Putamen (tissue), 1 donor: Measurements from ENCODE around the gene OR2B2.

Experiments
- DNase-seq: peaks from one replicate; pipeline ENCODE4 v3.0.0-alpha.2; 2016; ENCODE audit warnings: low spot score

Gene OR2B2

DNA sequence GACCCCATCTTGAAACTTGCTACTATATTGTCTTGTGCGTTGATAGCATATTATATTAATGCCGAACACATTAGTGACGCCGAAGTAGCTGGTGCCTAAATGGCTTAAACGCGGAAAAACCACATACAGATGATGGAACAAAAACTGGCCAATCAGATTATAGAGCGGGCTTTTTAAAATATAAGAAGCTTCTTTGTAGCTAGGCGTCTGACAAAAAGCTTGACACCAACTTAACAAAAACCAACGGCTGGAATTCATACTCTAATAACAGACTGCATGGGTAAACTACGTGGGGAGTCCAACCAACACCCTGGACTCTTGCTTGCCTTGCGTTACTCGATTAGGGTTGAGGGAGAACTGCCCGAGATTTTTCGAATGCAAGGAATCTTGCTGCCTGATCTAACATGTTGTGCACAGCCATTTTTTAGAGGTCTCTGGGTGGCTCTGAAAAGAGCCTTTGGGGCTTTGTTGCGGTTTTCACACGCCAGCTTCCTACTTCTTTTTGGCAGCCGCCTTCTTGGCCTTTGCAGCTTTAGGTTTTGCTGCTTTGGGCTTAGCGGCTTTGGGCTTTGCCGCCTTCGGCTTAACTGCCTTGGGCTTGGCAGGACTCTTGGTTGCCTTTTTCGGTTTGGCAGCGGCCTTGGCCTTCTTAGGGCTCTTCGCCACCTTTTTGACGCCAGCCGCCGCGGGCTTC, 45.7 kb downstream of the OR2B2 start:
- DNase-seq, result no peak

GRCh38 chr6:27865850-27866356, 46.3 kb downstream of the OR2B2 start:
- DNase-seq, result no peak

- peak; percentile 78 for DNase-seq
Measured at GRCh38 chr6:27864906-27865849, 47.0 kb downstream of the OR2B2 start.

DNA sequence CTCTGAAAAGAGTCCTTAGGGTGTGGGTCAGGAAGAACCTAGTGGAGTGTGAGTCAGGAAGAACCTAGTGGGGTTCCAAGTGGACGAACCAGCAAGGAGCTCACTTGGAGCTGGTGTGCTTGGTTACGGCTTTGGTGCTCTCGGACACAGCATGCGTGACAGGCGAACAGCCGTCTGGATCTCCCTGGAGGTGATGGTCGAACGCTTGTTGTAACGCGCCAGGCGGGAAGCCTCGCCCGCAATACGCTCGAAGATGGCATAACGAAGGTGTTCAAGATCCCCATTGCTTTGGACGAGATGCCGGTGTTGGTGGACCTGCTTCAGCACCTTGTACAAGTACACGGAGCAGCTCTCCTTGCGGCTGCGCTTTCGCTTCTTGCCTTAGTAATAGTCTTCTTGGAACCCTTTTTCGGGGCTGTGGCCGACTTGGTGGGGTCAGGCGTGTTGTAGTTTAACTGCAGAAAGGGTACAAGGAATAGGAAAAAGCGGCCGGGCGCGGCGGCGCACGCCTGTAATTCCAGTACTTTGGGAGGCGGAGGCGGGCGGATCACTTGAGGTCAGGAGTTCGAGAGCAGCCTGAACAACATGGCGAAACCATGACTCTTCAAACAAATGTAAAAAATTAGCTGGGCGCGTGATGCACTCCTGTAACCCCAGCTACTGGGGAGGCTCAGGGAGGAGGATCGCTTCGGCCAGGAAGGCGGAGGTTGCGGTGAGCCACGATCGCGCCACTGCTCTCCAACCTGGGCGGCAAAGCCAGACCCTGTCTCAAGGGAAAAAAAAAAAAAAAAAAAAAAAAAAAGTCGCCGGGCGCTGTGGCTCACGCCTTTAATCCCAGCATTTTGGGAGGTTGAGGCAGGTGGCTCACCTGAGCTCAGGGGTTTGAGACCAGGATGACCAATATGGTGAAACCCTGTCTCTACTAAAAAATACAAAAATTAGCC, 48.0 kb downstream of the OR2B2 start:
- no peak for DNase-seq

DNA sequence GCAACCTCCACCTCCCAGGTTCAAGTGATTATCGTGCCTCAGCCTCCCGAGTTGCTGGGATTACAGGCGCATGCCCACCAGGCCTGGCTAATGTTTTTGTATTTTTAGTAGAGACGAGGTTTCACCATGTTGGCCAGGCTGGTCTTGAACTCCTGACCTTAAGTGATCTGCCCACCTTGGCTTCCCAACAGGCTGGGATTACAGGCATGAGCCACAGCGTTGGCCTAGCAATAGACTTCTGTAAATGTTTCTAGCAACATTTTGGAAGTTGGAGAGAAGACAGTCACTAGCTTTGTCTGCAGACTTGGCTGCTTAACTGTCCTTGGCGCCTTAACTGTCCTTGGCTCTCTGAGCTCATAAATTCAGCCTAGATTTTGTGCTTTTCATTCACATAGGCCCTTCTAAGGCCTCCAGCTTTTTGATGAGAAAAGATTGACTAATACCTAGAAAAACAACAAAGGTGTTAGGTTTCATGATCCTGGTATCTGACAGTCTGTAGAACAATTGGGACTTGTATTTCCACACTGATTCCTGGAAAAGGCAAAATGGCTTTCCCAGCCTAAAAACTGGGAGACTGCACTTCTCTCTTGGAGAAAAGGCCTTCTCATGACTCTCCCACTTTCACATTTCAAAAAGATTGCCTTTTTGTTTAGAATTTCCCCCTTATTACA, 49.7 kb downstream of the OR2B2 start:
- DNase-seq, result no peak

GRCh38 chr6:27861861-27862260, 50.3 kb downstream of the OR2B2 start:
- no peak for DNase-seq

GRCh38 chr6:27861276-27861840, 50.8 kb downstream of the OR2B2 start:
- DNase-seq, result no peak
